HG03439 (cell line): Measurements from ENCODE around the gene ZNF124.
"Not testable (repeated sequence)": the region's sequence is repeated elsewhere in the genome, so short reads cannot be mapped to it uniquely, and the experiment has no call there.

Source experiments
- ATAC-seq: cut with Tn5 transposase; IDR thresholded peaks from one replicate; pipeline ENCODE4 v1.9.1; 2021; ENCODE audit warnings: mild to moderate bottlenecking, moderate library complexity; ENCODE audit not compliant: unreplicated experiment

Gene ZNF124

GRCh38 chr1:247171875-247172563, at the start of gene ZNF124:
Gene ZNF124, minus strand, starts transcription at chr1:247172020. Its CDS starts 143 bp downstream, at chr1:247171877.
- ATAC-seq = peak; percentile 98

GRCh38 chr1:247220280-247220679, 48.5 kb upstream of the ZNF124 start:
- ATAC-seq = not testable (repeated sequence)

GRCh38 chr1:247218121-247218651, 46.4 kb upstream of the ZNF124 start:
- ATAC-seq = no peak

- no peak for ATAC-seq
These were observed 44.4 kb upstream of the ZNF124 start for GRCh38 chr1:247216261-247216660.

GRCh38 chr1:247212627-247213617, 41.1 kb upstream of the ZNF124 start:
- ATAC-seq = no peak

GRCh38 chr1:247212012-247212411, 40.2 kb upstream of the ZNF124 start:
- ATAC-seq = peak; percentile 63

GRCh38 chr1:247211339-247211738, 39.5 kb upstream of the ZNF124 start:
- ATAC-seq = no peak

GRCh38 chr1:247210376-247211117, 38.7 kb upstream of the ZNF124 start:
- peak; percentile 89 for ATAC-seq

GRCh38 chr1:247210062-247210375, 38.2 kb upstream of the ZNF124 start:
- peak; percentile 1 for ATAC-seq

- no peak for ATAC-seq
These were observed 37.6 kb upstream of the ZNF124 start for GRCh38 chr1:247209396-247209795.

GRCh38 chr1:247204177-247204647, 32.4 kb upstream of the ZNF124 start:
- no peak for ATAC-seq

- no peak for ATAC-seq
These were observed 27.0 kb upstream of the ZNF124 start for GRCh38 chr1:247198781-247199180.

GRCh38 chr1:247193958-247194357, 22.1 kb upstream of the ZNF124 start:
- no peak for ATAC-seq

GRCh38 chr1:247189981-247190798, 18.4 kb upstream of the ZNF124 start:
- ATAC-seq = no peak

- ATAC-seq = no peak
These were observed 13.8 kb upstream of the ZNF124 start for GRCh38 chr1:247185667-247186066.

GRCh38 chr1:247184254-247184653, 12.4 kb upstream of the ZNF124 start:
- no peak for ATAC-seq

- no peak for ATAC-seq
These were observed 11.2 kb upstream of the ZNF124 start for GRCh38 chr1:247182994-247183393.

GRCh38 chr1:247180581-247180980, 8.8 kb upstream of the ZNF124 start:
- ATAC-seq = no peak

GRCh38 chr1:247177755-247178154, 5.9 kb upstream of the ZNF124 start:
- ATAC-seq = no peak

- no peak for ATAC-seq
These were observed 3.6 kb upstream of the ZNF124 start for GRCh38 chr1:247175458-247175857.
